GM18505 (cell line): Measurements from ENCODE around the gene LPIN2.

Experiments used
- ATAC-seq: cut with Tn5 transposase; IDR thresholded peaks from one replicate; pipeline ENCODE4 v1.9.1; 2021; ENCODE audit not compliant: unreplicated experiment
- POLR2A ChIP-seq: IDR thresholded peaks from 4 replicates; pipeline ENCODE4 v1.6.1; 2011; ENCODE audit warnings: borderline replicate concordance; ENCODE audit not compliant: insufficient read depth, insufficient read length; ENCODE audit errors: extremely low read depth

Gene LPIN2

GRCh38 chr18:2992995-2993877, 19.7 kb downstream of the LPIN2 start:
- no peak for ATAC-seq

DNA sequence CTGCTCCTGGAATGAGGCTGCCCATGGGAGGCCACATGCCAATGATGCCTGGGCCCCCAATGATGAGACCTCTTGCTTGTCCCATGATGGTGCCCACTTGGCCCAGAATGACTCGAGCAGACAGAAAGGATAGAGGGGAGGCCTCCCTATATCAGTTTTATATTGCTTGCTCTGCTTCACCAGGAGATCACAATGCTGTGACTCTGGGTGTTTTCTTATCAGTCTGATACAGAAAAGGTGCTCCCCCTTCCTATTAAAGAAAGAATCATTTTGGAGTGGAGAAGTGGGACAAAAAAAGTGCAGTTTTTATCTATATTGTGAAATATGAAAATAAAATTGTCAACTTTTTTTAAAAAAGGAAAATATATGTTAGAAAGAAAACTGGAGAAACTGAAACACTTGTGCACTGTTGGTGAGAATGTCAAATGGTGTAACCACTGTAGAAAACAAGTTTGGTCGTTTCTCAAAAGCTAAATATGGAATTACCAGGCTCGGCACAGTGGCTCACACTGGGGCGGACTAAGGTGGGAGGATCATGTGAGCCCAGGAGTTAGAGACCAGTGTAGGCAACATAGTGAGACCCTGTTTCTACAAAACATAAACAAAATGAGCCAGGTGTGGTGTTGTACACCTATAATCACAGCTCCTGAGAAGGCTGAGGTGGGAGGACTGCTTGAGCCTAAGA, 21.8 kb downstream of the LPIN2 start:
- ATAC-seq: no peak
- TF ChIP-seq POLR2A: no peak

More at GRCh38 chr18:2992995-2993877, 19.7 kb downstream of the LPIN2 start:
- no peak for TF ChIP-seq POLR2A

DNA sequence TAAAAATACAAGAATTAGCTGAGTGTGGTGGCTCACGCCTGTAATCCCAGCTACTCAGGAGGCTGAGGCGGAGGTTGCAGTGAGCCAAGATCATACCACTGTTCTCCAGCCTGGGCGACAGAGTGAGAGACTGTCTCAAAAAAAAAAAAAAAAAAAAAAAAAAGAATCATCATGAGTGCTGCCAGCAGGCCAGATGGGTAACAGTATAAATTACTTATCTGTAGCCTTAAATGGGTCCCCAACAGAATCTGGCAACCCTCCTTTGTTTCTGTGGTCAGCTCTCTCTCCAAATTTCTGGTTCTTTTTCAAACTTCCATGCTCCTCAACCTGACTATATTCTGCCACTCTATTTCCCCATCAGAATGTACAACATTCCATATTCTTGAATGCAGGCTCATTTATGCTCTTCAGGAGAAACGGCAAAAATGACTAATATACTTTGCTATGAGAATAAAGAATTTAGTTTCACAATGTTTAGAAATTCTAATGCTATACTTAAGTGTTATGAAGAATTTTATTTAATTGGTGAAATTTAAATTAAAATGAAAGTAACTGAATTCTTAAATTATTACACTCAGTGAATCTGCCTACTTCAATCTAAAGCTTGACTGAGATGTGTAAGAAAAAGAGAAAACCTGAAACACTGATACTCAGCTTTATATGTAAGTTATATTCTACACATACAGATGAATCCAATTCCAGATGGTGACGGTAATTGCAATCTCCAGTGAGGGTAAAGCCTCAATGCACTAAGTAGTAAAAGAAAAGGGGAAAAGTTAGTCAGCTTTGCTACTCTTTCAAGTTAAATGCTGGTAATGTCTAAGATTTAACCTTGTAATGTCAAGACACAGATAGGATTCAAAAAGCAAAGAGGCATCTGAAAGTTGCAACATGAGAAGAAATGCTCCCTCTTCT, 24.8 kb downstream of the LPIN2 start:
- ATAC-seq: no peak
- no peak for TF ChIP-seq POLR2A

DNA sequence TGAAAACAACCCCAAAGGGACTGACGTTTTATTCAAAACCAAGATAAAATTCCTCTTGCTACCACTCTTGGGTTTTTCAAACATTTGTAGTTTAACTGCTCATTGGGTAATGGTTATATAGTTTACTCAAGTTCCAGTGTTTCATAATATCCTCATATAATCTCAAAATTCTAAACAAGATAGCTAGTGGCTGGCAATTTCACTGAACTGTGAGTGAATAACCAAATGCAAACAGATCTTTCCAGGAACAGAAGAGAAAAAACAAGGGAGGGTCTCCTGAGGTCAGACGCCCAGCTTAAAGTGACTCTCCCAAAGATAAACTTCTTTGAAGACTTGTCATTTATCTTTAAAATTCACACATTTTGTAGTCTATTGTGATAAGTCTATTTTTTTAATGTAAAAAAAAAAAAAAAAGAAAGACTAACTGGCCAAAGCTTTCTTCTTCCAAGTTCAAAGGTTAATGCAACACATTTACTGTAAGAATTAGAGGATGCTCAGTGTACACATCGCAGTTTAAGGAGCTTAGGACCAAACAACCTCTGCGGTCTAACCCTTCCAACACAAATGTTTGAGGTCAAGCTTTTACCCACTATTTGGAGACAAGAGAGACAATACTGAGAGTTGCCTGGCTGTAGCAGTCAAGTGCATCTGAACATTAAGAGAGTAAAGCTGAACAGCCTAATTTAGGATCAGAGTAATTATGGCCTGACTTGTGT, 26.6 kb downstream of the LPIN2 start:
- ATAC-seq: no peak
- no peak for TF ChIP-seq POLR2A

- no peak for TF ChIP-seq POLR2A
- no peak for ATAC-seq
Observed at GRCh38 chr18:2985628-2986027, 27.3 kb downstream of the LPIN2 start.

- no peak for TF ChIP-seq POLR2A
- ATAC-seq: no peak
Observed at GRCh38 chr18:2984703-2985261, 28.2 kb downstream of the LPIN2 start.

GRCh38 chr18:2984091-2984490, 28.9 kb downstream of the LPIN2 start:
- ATAC-seq: no peak
- TF ChIP-seq POLR2A: no peak

- TF ChIP-seq POLR2A: no peak
- no peak for ATAC-seq
Observed at GRCh38 chr18:2983296-2983695, 29.6 kb downstream of the LPIN2 start.

GRCh38 chr18:2982452-2983269, 30.3 kb downstream of the LPIN2 start:
- no peak for ATAC-seq
- no peak for TF ChIP-seq POLR2A

DNA sequence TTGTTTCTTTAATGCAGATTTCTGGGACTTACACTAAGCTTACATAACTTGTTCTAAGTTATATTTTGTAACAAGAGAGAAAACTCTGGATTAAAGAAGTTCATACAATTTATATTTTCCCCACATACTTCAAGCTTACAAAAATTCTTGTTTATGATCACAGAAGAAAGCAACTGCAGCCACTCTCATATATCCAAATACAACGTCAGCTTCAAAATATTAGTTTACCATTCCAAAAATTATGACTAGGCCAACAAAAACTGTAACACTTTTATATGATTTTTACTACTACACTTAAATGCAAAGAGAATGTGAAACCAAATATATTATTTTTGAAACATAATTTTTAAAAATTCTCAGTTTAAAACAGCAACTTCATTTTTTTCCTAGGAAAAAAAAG, 30.9 kb downstream of the LPIN2 start:
- ATAC-seq: no peak
- TF ChIP-seq POLR2A: no peak

GRCh38 chr18:2981212-2981728, 31.7 kb downstream of the LPIN2 start:
- no peak for TF ChIP-seq POLR2A
- ATAC-seq: no peak
